Measurements from ENCODE around the gene MAMSTR.

DNA sequence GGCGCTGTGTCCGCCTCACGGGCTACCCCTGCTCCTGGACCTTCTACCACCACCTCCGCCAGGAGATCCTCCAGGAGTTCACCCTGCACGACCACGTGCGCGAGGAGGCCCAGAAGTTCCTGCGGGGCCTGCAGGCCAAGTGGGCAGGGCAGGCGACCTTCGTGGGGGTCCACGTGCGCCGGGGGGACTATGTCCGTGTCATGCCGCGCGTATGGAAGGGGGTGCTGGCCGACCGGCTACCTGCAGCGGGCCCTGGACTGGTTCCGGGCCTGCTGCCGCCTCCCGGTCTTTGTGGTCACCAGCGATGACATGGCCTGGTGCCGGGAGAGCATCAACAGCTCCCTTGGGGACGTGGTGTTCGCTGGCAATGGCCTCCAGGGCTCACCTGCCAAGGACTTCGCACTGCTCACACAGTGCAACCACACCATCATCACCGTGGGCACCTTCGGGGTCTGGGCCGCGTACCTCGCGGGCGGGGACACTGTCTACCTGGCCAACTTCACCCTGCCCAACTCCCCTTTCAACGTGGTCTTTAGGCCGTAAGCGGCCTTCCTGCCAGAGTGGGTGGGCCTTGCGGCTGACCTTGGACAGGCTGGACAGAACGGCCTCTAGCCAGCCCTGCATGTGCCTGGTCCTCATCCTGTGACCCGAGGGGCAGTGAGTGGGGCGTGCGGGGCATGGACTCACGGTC lies 38.9 kb downstream of the MAMSTR start:
- TF ChIP-seq POLR2A (IDR thresholded peaks at IDR 0.05; ENCODE audit: low read length) = no peak
- TF ChIP-seq GATA1 (IDR thresholded peaks at IDR 0.05; ENCODE audit: low read depth, low read length) = no peak

Data from erythroblast (primary cell).